Measurements from ENCODE around the gene KCNJ6. TPM values are rescaled to one million over a fixed set of nuclear protein-coding genes. Genes with fewer than 3 reads are reported as not detected.

The KCNJ6 gene
- total RNA-seq, 1 experiment from 2014 or later: 1.2 TPM

- no peaks in the 10 kb centered on the region for H3K79me1 ChIP-seq (ENCODE audit: insufficient read depth, low read depth, low read length, poor library complexity, severe bottlenecking)
- no peak for DNase-seq
- no peak overlapping the region for H2AFZ ChIP-seq (ENCODE audit: low read length)
- no peak overlapping the region for H4K8ac ChIP-seq (replicated peaks; ENCODE audit: insufficient read length, low read depth, low read length)
- no peak overlapping the region for H2BK20ac ChIP-seq (ENCODE audit: low read depth, low read length, poor library complexity, severe bottlenecking)
- no peak overlapping the region for H2AK5ac ChIP-seq (ENCODE audit: insufficient read length, low read length)
- no peaks in the 10 kb centered on the region for H3K27me3 ChIP-seq (ENCODE audit: insufficient read depth, low read length)
- H3T11ph ChIP-seq (ENCODE audit: low read length): no peak overlapping the region
- TF ChIP-seq, protein P1, sequence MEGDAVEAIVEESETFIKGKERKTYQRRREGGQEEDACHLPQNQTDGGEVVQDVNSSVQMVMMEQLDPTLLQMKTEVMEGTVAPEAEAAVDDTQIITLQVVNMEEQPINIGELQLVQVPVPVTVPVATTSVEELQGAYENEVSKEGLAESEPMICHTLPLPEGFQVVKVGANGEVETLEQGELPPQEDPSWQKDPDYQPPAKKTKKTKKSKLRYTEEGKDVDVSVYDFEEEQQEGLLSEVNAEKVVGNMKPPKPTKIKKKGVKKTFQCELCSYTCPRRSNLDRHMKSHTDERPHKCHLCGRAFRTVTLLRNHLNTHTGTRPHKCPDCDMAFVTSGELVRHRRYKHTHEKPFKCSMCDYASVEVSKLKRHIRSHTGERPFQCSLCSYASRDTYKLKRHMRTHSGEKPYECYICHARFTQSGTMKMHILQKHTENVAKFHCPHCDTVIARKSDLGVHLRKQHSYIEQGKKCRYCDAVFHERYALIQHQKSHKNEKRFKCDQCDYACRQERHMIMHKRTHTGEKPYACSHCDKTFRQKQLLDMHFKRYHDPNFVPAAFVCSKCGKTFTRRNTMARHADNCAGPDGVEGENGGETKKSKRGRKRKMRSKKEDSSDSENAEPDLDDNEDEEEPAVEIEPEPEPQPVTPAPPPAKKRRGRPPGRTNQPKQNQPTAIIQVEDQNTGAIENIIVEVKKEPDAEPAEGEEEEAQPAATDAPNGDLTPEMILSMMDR (conservative IDR thresholded peaks at IDR 0.05): no peak
- no peak overlapping the region for H4K5ac ChIP-seq (ENCODE audit: insufficient read length, low read depth, low read length)
- H4K20me1 ChIP-seq (ENCODE audit: control insufficient read depth, insufficient read depth, insufficient read length): no peaks in the 10 kb centered on the region
- WGBS (ENCODE audit: extremely low coverage, insufficient read length, low lambda C conversion rate): no CpG with 5 or more reads among the region's 7 CpGs
- H3K23me2 ChIP-seq (ENCODE audit: insufficient read length, low read depth, low read length, poor library complexity, severe bottlenecking): no peaks in the 10 kb centered on the region
- H3K79me2 ChIP-seq (ENCODE audit: insufficient read depth, low read length): no peaks in the 10 kb centered on the region
- no peak overlapping the region for H2BK15ac ChIP-seq (ENCODE audit: low read depth, low read length)
- H3K27me3 Mint-ChIP-seq (ENCODE audit: low read depth): peaks cover 1% of the 10 kb centered on the region; the same call in 1 of the 2 replicates
- no peak overlapping the region for H4K91ac ChIP-seq (ENCODE audit: insufficient read length, low read depth, low read length)
- no peak overlapping the region for H3K9ac ChIP-seq (ENCODE audit: extremely low read depth, insufficient read length, low read length)
- no peaks in the 10 kb centered on the region; a peak in 1 of 5 replicates for H3K9me3 Mint-ChIP-seq
- H3K27ac Mint-ChIP-seq: no peak overlapping the region
- H3K14ac ChIP-seq (ENCODE audit: insufficient read depth, low read length): no peak overlapping the region; the same call in 1 of the 2 replicates
- H2BK5ac ChIP-seq (ENCODE audit: insufficient read length, low read length): no peak overlapping the region
- peaks cover 6 to 11% of the 10 kb centered on the region in 2 experiments; a peak in 2 of 4 replicates for H3K4me1 Mint-ChIP-seq
- H3K9me3 ChIP-seq (ENCODE audit: control insufficient read depth, low read depth, low read length): no peaks in the 10 kb centered on the region
- no peaks in the 10 kb centered on the region for H3K4me1 ChIP-seq (ENCODE audit: insufficient read depth, low read length)
- H3K56ac ChIP-seq (ENCODE audit: insufficient read length, low read depth, low read length): no peak overlapping the region
- H3K18ac ChIP-seq (ENCODE audit: insufficient read length, low read depth, low read length): no peak overlapping the region
- H3K27ac ChIP-seq (ENCODE audit: insufficient read length, low read depth, low read length): no peak overlapping the region
- no peak overlapping the region for H2BK12ac ChIP-seq (ENCODE audit: insufficient read length, low read depth, low read length)
- no peak overlapping the region for H3K4me3 Mint-ChIP-seq
- H3K4me2 ChIP-seq (ENCODE audit: insufficient read depth, insufficient read length, low read length): no peak overlapping the region
- no peak overlapping the region for H3K23ac ChIP-seq (ENCODE audit: insufficient read length, low read depth, low read length)
- no peak overlapping the region for H3K4ac ChIP-seq (ENCODE audit: low read depth, low read length)
- H3K36me3 Mint-ChIP-seq (ENCODE audit: insufficient read depth in 1 of 3, low read depth in 3 of 3): no peaks in the 10 kb centered on the region
- no peak overlapping the region for H2BK120ac ChIP-seq (ENCODE audit: low read depth, low read length, poor library complexity, severe bottlenecking)
Observed at GRCh38 chr21:37878946-37879660, 37.2 kb downstream of the KCNJ6 start.

All from H9 (cell line).